ENCODE results near the gene TMEM203.
A peak's percentile ranks its signal among the peaks of the same experiment; 100 is the strongest.

TMEM203 gene

GRCh38 chr9:137236936-137237421 lies 31.5 kb upstream of the TMEM203 start:
- CTCF ChIA-PET: interaction anchor here (0.6 to 8.0 kb wide), 69 partner anchors 8 to 495 kb away, joined by 3 to 92 read pairs (median 6); partner anchors contain the start of genes ANAPC2, CYSRT1, DPP7 and LRRC26
- POLR2A ChIA-PET: interaction anchor here (0.9 to 1.4 kb wide), 4 partner anchors 9 to 36 kb away, joined by 3 to 6 read pairs (median 4); partner anchors contain the start of gene TPRN
- TF ChIP-seq CTCF (IDR thresholded peaks at IDR 0.05; ENCODE audit: control extremely low read depth, extremely low read depth, low read depth, missing control alignments): no peak
- no peak for DNase-seq (ENCODE audit: extremely low spot score)

GRCh38 chr9:137236238-137236935 lies 30.9 kb upstream of the TMEM203 start:
- CTCF ChIA-PET: interaction anchor here (0.6 to 8.0 kb wide), 70 partner anchors 9 to 495 kb away, joined by 3 to 92 read pairs (median 6); partner anchors contain the start of genes ANAPC2, CYSRT1, DPP7 and LRRC26
- DNase-seq (ENCODE audit: extremely low spot score): peak; percentile 95

GRCh38 chr9:137235424-137236237 lies 30.2 kb upstream of the TMEM203 start:
- no peak for DNase-seq (ENCODE audit: extremely low spot score)
- CTCF ChIA-PET: interaction anchor here (0.7 to 8.0 kb wide), 41 partner anchors 10 to 288 kb away, joined by 3 to 92 read pairs (median 6); partner anchors contain the start of genes ANAPC2, CYSRT1, NPDC1 and NRARP
- no peak for TF ChIP-seq CTCF (IDR thresholded peaks at IDR 0.05; ENCODE audit: control extremely low read depth, extremely low read depth, low read depth, missing control alignments)
- POLR2A ChIA-PET: interaction anchor here (0.6 to 1.0 kb wide), 5 partner anchors 10 to 344 kb away, joined by 4 to 6 read pairs (median 4); no protein-coding TSS in a partner anchor

More at GRCh38 chr9:137236238-137236935, 30.9 kb upstream of the TMEM203 start:
- POLR2A ChIA-PET: interaction anchor here (0.6 to 1.4 kb wide), 7 partner anchors 10 to 343 kb away, joined by 3 to 6 read pairs (median 4); partner anchors contain the start of gene TPRN
- TF ChIP-seq CTCF (IDR thresholded peaks at IDR 0.05; ENCODE audit: control extremely low read depth, extremely low read depth, low read depth, missing control alignments): peak; percentile 99

GRCh38 chr9:137234758-137235423 lies 29.4 kb upstream of the TMEM203 start:
- CTCF ChIA-PET: interaction anchor here (0.7 to 8.0 kb wide), 12 partner anchors 10 to 188 kb away, joined by 3 to 92 read pairs (median 3); partner anchors contain the start of genes ANAPC2, CYSRT1, NPDC1 and NRARP
- TF ChIP-seq CTCF (IDR thresholded peaks at IDR 0.05; ENCODE audit: control extremely low read depth, extremely low read depth, low read depth, missing control alignments): no peak
- POLR2A ChIA-PET: no interaction called here
- DNase-seq (ENCODE audit: extremely low spot score): no peak

- POLR2A ChIA-PET: no interaction called here
- CTCF ChIA-PET: interaction anchor here (0.8 to 8.0 kb wide), 6 partner anchors 9 to 115 kb away, joined by 3 to 92 read pairs (median 4); partner anchors contain the start of genes CYSRT1, RNF208 and RNF224
- TF ChIP-seq CTCF (IDR thresholded peaks at IDR 0.05; ENCODE audit: control extremely low read depth, extremely low read depth, low read depth, missing control alignments): no peak
- no peak for DNase-seq (ENCODE audit: extremely low spot score)
Measured at GRCh38 chr9:137234055-137234697, 28.7 kb upstream of the TMEM203 start.
